ENCODE measurements around the gene MAML3. TPM values are rescaled to one million over a fixed set of nuclear protein-coding genes. Genes with fewer than 3 reads are reported as not detected.
"Not testable (repeated sequence)": the region's sequence is repeated elsewhere in the genome, so short reads cannot be mapped to it uniquely, and the experiment has no call there.

MAML3 gene
- total and polyA plus RNA-seq, 12 donors = 1.1 to 4.6 (median 2.6) TPM

- TF ChIP-seq CTCF (IDR thresholded peaks at IDR 0.05) = no peak
- intact Hi-C loops (cut with DNase I) = no loop called here
- WGBS, 2 donors = 97 to 98% methylated on average over 7 of the region's 7 CpGs
- Histone ChIP-seq H3K9me3 (peaks cover 0 to 6% (median 0%) of the 10 kb centered on the region in 11 donors), H3K4me3 (no peak overlapping the region), H3K36me3 (no peaks in the 10 kb centered on the region), H3K27me3 (no peaks in the 10 kb centered on the region), H3K27ac (no peak overlapping the region), H3K4me1 (peaks cover 0 to 30% (median 17%) of the 10 kb centered on the region in 9 donors)
- ATAC-seq = no peak
- no peak for DNase-seq
Measured at GRCh38 chr4:139954512-139954911, 199.5 kb downstream of the MAML3 start.

DNA sequence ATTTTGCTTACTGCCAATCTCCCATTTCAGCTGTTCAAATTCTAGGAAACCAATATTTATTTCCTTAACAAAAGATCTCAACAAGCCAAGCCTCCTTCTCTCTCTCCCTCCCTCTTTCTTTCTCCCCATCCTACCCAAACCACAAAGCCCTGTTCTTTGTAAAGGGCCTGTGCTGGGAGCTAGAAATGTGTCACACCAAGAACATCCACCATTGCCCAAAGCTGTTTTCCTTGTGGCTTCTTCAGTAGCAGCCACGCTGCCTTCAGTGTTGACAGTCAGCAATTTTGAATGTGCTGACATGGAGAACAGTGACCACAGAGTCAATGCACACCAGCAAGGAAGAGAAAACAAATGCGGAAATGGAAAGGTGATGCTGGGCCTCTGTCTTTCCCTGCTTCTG is 203.0 kb downstream of the MAML3 start:
- Histone ChIP-seq H3K4me1 (peaks cover 0 to 41% (median 13%) of the 10 kb centered on the region in 9 donors), H3K4me3 (no peak overlapping the region), H3K9me3 (peaks cover 0 to 6% (median 0%) of the 10 kb centered on the region in 11 donors), H3K27me3 (no peaks in the 10 kb centered on the region), H3K36me3 (no peaks in the 10 kb centered on the region), H3K27ac (peak overlapping the region in 1 of 10 donors; percentile 8)
- no peak for DNase-seq
- intact Hi-C loops (cut with DNase I) = no loop called here
- TF ChIP-seq CTCF (IDR thresholded peaks at IDR 0.05) = no peak
- 86 to 96% methylated on average over 2 of the region's 2 CpGs for whole genome bisulfite sequencing, 2 donors
- ATAC-seq = peak in 2 of 8 donors; percentile 14

- ATAC-seq = no peak
- intact Hi-C loops (cut with DNase I) = no loop called here
- H3K36me3 ChIP-seq = no peaks in the 10 kb centered on the region
- no peak overlapping the region for H3K27ac ChIP-seq
- H3K9me3 ChIP-seq = peaks cover 0 to 6% (median 0%) of the 10 kb centered on the region in 11 donors
- H3K4me1 ChIP-seq = peaks cover 0 to 36% (median 12%) of the 10 kb centered on the region in 9 donors
- WGBS, 2 donors = 89 to 91% methylated on average over 5 of the region's 5 CpGs
- DNase-seq = no peak
- no peak overlapping the region for H3K4me3 ChIP-seq
- H3K27me3 ChIP-seq = no peaks in the 10 kb centered on the region
- no peak for TF ChIP-seq CTCF (IDR thresholded peaks at IDR 0.05)
Measured at GRCh38 chr4:139950568-139950967, 203.4 kb downstream of the MAML3 start.

DNA sequence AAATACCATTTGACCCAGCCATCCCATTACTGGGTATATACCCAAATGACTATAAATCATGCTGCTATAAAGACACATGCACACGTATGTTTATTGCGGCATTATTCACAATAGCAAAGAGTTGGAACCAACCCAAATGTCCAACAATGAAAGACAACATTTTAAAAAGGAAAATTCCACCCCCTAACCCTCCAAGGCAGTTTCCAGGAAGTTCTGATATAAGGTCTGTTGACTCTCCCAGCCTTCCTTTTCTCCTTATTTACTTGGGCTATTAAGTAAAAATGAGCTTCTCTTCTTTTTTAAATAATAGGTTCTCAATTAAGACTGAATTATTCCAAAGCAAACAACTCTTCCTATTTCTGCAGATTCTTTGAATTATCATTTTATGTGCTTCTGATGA is 209.1 kb downstream of the MAML3 start:
- ATAC-seq; H3K27me3 ChIP-seq; DNase-seq; H3K36me3 ChIP-seq; H3K27ac ChIP-seq; intact Hi-C loops (cut with DNase I); H3K9me3 ChIP-seq; H3K4me3 ChIP-seq: not testable (repeated sequence)
- 54 to 80% methylated on average over 2 of the region's 2 CpGs for WGBS, 2 donors
- H3K4me1 ChIP-seq = peaks cover 0 to 27% (median 12%) of the 10 kb centered on the region in 9 donors

DNA sequence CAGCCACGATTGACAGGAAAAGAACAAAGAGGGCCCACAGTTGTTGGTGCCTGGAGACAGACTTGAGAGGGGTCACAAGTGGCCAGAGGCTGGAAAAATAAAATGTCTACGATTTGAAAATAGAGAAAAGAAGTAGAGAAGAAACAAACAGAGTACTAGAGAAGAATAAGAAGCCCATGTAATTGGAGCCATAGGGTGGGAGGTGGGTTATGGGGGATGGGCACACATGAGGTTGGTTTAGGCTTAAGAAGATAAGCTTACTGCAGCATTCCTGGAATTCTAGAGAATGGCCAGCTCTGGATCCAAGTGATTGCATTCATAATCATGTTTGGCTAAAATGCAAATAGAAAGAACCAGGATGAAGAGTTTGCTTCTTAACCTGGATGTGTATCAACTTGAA is 210.7 kb downstream of the MAML3 start:
- Histone ChIP-seq H3K4me3 (no peak overlapping the region), H3K36me3 (no peaks in the 10 kb centered on the region), H3K27ac (no peak overlapping the region), H3K9me3 (no peaks in the 10 kb centered on the region), H3K4me1 (peaks cover 0 to 27% (median 12%) of the 10 kb centered on the region in 9 donors), H3K27me3 (no peaks in the 10 kb centered on the region)
- no peak for TF ChIP-seq CTCF (IDR thresholded peaks at IDR 0.05)
- WGBS, 2 donors = 60 to 66% methylated on average over 2 of the region's 2 CpGs
- intact Hi-C loops (cut with DNase I) = no loop called here
- DNase-seq (no peak), ATAC-seq (no peak)

Data from heart right ventricle (tissue), 16 donors.